Astrocyte (in vitro differentiated cells and primary cell): Measurements from ENCODE around the gene SDF2L1. TPM values are rescaled to one million over a fixed set of nuclear protein-coding genes. Genes with fewer than 3 reads are reported as not detected.
"Not testable (repeated sequence)": the region's sequence is repeated elsewhere in the genome, so short reads cannot be mapped to it uniquely, and the experiment has no call there.

Experiments used
- DNase-seq: peaks from one replicate; pipeline ENCODE4 v3.0.0-alpha.2; 2010; ENCODE audit warnings: low read depth
- FAIRE-seq: peaks from 2 replicates; lab custom pipeline; 2011; peaks lifted over from hg19 to GRCh38; lab: Jason Lieb, UNC
- H2AFZ ChIP-seq: 2 replicates; pipeline ENCODE4 v1.6.0; 2012; ENCODE audit warnings: low read depth, low read length, inconsistent platforms
- H3K27ac ChIP-seq: 2 replicates; pipeline ENCODE4 v1.5.1; 2011; ENCODE audit warnings: low read depth, low read length, inconsistent platforms
- H3K27me3 ChIP-seq: 2 replicates; pipeline ENCODE4 v1.6.0; 2011; ENCODE audit warnings: low read length, inconsistent platforms; ENCODE audit not compliant: insufficient read depth
- H3K36me3 ChIP-seq: 2 replicates; pipeline ENCODE4 v1.5.1; 2011; ENCODE audit warnings: low read length, inconsistent platforms; ENCODE audit not compliant: insufficient read depth
- H3K4me1 ChIP-seq: 2 replicates; pipeline ENCODE4 v1.5.1; 2011; ENCODE audit warnings: low read length, inconsistent platforms; ENCODE audit not compliant: insufficient read depth
- H3K4me2 ChIP-seq: 2 replicates; pipeline ENCODE4 v1.6.0; 2012; ENCODE audit warnings: low read length, inconsistent platforms
- H3K4me3 ChIP-seq: 2 replicates; pipeline ENCODE4 v1.5.1; 2011; ENCODE audit warnings: low read depth, mild to moderate bottlenecking, low read length, inconsistent platforms; ENCODE audit not compliant: insufficient read depth
- H3K79me2 ChIP-seq: 2 replicates; pipeline ENCODE4 v1.6.0; 2012; ENCODE audit warnings: mild to moderate bottlenecking, low read length, inconsistent platforms; ENCODE audit not compliant: insufficient read depth
- H3K9ac ChIP-seq: 2 replicates; pipeline ENCODE4 v1.6.0; 2012; ENCODE audit warnings: mild to moderate bottlenecking, low read length, inconsistent platforms
- H3K9me3 ChIP-seq: 2 replicates; pipeline ENCODE4 v1.5.1; 2012; ENCODE audit warnings: low read depth, mild to moderate bottlenecking, low read length, inconsistent platforms; ENCODE audit not compliant: insufficient read depth
- H4K20me1 ChIP-seq: 2 replicates; pipeline ENCODE4 v1.6.0; 2012; ENCODE audit warnings: low read length, inconsistent platforms; ENCODE audit not compliant: insufficient read depth
- H3K27ac Mint-ChIP-seq: one replicate; pipeline ENCODE4 v1.8.0; 2021; ENCODE audit warnings: mild to moderate bottlenecking, mixed read lengths; ENCODE audit not compliant: unreplicated experiment
- H3K27me3 Mint-ChIP-seq: one replicate; pipeline ENCODE4 v1.8.0; 2021; ENCODE audit warnings: low read depth, mixed read lengths; ENCODE audit not compliant: unreplicated experiment
- H3K36me3 Mint-ChIP-seq: one replicate; pipeline ENCODE4 v1.8.0; 2021; ENCODE audit warnings: low read depth, mixed read lengths; ENCODE audit not compliant: unreplicated experiment
- H3K4me1 Mint-ChIP-seq: one replicate; pipeline ENCODE4 v1.8.0; 2021; ENCODE audit warnings: low read depth, mixed read lengths; ENCODE audit not compliant: unreplicated experiment
- H3K4me3 Mint-ChIP-seq: one replicate; pipeline ENCODE4 v1.8.0; 2021; ENCODE audit warnings: mild to moderate bottlenecking, moderate library complexity, mixed read lengths; ENCODE audit not compliant: unreplicated experiment
- H3K9me3 Mint-ChIP-seq: one replicate; pipeline ENCODE4 v1.8.0; 2021; ENCODE audit warnings: mild to moderate bottlenecking, mixed read lengths; ENCODE audit not compliant: unreplicated experiment
- CTCF ChIP-seq: IDR thresholded peaks from 2 replicates; pipeline ENCODE4 v1.5.1; 2011; ENCODE audit warnings: low read depth, mild to moderate bottlenecking, inconsistent platforms, low read length, moderate library complexity; ENCODE audit not compliant: insufficient read depth
- EZH2 ChIP-seq: IDR thresholded peaks from 2 replicates; pipeline ENCODE4 v1.6.1; 2012; ENCODE audit warnings: mild to moderate bottlenecking, low read length, inconsistent platforms; ENCODE audit not compliant: insufficient read depth
- total RNA-seq: library from RNA; stranded (reverse); gene quantifications from 2 replicates; pipeline ENCODE4 v1.2.1, GENCODE V29; 2021

The SDF2L1 gene
- total RNA-seq, 1 donor from 2014 or later, result 49.5 TPM

- Mint-ChIP-seq H3K27me3 (no peaks in the 10 kb centered on the region), H3K27ac (no peak overlapping the region), H3K4me1 (peaks cover 19% of the 10 kb centered on the region), H3K4me3 (no peak overlapping the region), H3K36me3 (peaks cover 19% of the 10 kb centered on the region), H3K9me3 (no peaks in the 10 kb centered on the region)
- H4K20me1 ChIP-seq, result peaks cover 96% of the 10 kb centered on the region
- peaks cover 100% of the 10 kb centered on the region for H3K79me2 ChIP-seq
- H3K4me2 ChIP-seq, result no peak overlapping the region
- no peaks in the 10 kb centered on the region for H3K4me1 ChIP-seq
- no peak overlapping the region for H3K4me3 ChIP-seq
- FAIRE-seq (no peak), DNase-seq (no peak)
- H3K27ac ChIP-seq, result no peak overlapping the region
- peak; percentile 22 for TF ChIP-seq CTCF
- no peak for TF ChIP-seq EZH2
- no peaks in the 10 kb centered on the region for H3K27me3 ChIP-seq
- peaks cover 21% of the 10 kb centered on the region for H3K36me3 ChIP-seq
- H3K9ac ChIP-seq, result no peak overlapping the region
- no peaks in the 10 kb centered on the region for H3K9me3 ChIP-seq
- H2AFZ ChIP-seq, result no peak overlapping the region
Measured at GRCh38 chr22:21593406-21594232, 48.5 kb upstream of the SDF2L1 start.

- H2AFZ ChIP-seq, result no peak overlapping the region
- TF ChIP-seq EZH2 (no peak), CTCF (no peak)
- H3K27me3 ChIP-seq, result no peaks in the 10 kb centered on the region
- H3K9me3 ChIP-seq, result no peaks in the 10 kb centered on the region
- peaks cover 21% of the 10 kb centered on the region for H3K36me3 ChIP-seq
- no peak overlapping the region for H3K27ac ChIP-seq
- no peak for DNase-seq
- no peak overlapping the region for H3K4me3 ChIP-seq
- peaks cover 97% of the 10 kb centered on the region for H4K20me1 ChIP-seq
- no peak overlapping the region for H3K4me3 Mint-ChIP-seq
- H3K36me3 Mint-ChIP-seq, result peaks cover 19% of the 10 kb centered on the region
- H3K4me1 Mint-ChIP-seq, result peaks cover 16% of the 10 kb centered on the region
- H3K4me1 ChIP-seq, result no peaks in the 10 kb centered on the region
- H3K9me3 Mint-ChIP-seq, result no peaks in the 10 kb centered on the region
- H3K4me2 ChIP-seq, result no peak overlapping the region
- no peaks in the 10 kb centered on the region for H3K27me3 Mint-ChIP-seq
- FAIRE-seq, result no peak
- H3K9ac ChIP-seq, result no peak overlapping the region
- peaks cover 100% of the 10 kb centered on the region for H3K79me2 ChIP-seq
- peak overlapping the region; percentile 1 for H3K27ac Mint-ChIP-seq
Measured at GRCh38 chr22:21594865-21595452, 47.1 kb upstream of the SDF2L1 start.

- H4K20me1 ChIP-seq, result peaks cover 96% of the 10 kb centered on the region
- not testable (repeated sequence) for H3K9me3 Mint-ChIP-seq, H3K4me1 ChIP-seq, FAIRE-seq, H3K27ac ChIP-seq, H3K27me3 ChIP-seq, H3K27ac Mint-ChIP-seq, H3K27me3 Mint-ChIP-seq, H3K4me2 ChIP-seq, H2AFZ ChIP-seq, H3K4me3 ChIP-seq, H3K4me3 Mint-ChIP-seq, H3K9me3 ChIP-seq, DNase-seq, H3K9ac ChIP-seq
- peaks cover 100% of the 10 kb centered on the region for H3K79me2 ChIP-seq
- peaks cover 21% of the 10 kb centered on the region for H3K36me3 ChIP-seq
- H3K36me3 Mint-ChIP-seq, result peaks cover 15% of the 10 kb centered on the region
- peaks cover 14% of the 10 kb centered on the region for H3K4me1 Mint-ChIP-seq
Measured at GRCh38 chr22:21596356-21597135, 45.6 kb upstream of the SDF2L1 start.
